ENCODE data around the gene MTCH2. TPM values are rescaled to one million over a fixed set of nuclear protein-coding genes. Genes with fewer than 3 reads are reported as not detected.
"Not testable (repeated sequence)": the region's sequence is repeated elsewhere in the genome, so short reads cannot be mapped to it uniquely, and the experiment has no call there.

MTCH2 gene
- total and polyA plus RNA-seq, 7 donors = 33.2 to 119 (median 44.6) TPM

DNA sequence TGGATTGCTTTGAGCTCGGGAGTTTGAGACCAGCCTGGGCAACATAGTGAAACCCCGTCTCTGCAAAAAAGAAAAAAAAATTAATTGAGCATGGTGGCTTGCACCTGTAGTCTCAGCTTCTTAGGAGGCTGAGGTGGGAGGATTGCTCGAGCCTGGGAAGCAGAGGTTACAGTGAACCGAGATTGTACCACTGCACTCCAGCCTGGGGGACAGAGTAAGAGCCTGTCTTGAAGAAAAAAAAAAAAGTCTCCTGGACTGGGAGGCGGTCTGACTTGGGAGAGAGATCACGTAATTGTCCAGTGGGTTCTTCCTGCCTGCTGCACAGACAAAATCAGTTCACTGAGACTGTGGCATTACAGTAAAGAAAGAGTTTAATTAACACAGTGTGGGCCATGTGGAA is 3.1 kb upstream of the MTCH2 start:
- Histone ChIP-seq H3K36me3 (no peaks in the 10 kb centered on the region), H3K9me3 (no peaks in the 10 kb centered on the region), H3K4me3 (no peak overlapping the region), H3K27me3 (no peaks in the 10 kb centered on the region), H3K27ac (no peak overlapping the region), H3K4me1 (peaks cover 0 to 18% (median 13%) of the 10 kb centered on the region in 4 donors)
- no peak for DNase-seq
- WGBS, 2 donors = 86 to 89% methylated on average over 6 of the region's 6 CpGs
- TF ChIP-seq POLR2A (IDR thresholded peaks at IDR 0.05) = no peak
- intact Hi-C loops (cut with DNase I) = no loop called here

DNA sequence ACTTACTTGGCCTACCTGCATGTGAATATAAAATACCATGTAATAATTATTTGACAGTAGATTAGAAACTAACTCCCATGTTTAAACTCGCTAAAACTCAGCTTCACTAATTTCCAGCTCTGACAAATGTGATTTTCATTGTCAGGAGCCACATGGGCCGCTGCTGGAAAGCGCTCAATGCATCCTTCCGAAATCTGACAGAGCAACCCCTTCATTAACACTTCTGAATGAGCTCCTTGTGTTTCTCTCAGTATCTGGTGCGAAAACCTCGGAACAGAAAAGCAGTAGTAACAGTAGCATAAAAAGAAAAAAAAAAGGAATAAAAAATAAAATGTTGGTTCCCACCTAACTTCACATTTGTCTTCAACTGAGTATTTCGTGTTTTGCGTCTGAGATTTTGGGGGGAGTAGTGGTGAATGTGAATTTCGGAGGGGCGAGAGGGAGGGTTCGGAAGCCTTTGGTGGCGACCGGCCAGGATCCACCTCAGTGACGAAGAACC is 710 bp downstream of the MTCH2 start:
- H3K36me3 ChIP-seq = peaks cover 0 to 28% (median 10%) of the 10 kb centered on the region in 4 donors
- H3K9me3 ChIP-seq = no peaks in the 10 kb centered on the region
- TF ChIP-seq, protein P1, sequence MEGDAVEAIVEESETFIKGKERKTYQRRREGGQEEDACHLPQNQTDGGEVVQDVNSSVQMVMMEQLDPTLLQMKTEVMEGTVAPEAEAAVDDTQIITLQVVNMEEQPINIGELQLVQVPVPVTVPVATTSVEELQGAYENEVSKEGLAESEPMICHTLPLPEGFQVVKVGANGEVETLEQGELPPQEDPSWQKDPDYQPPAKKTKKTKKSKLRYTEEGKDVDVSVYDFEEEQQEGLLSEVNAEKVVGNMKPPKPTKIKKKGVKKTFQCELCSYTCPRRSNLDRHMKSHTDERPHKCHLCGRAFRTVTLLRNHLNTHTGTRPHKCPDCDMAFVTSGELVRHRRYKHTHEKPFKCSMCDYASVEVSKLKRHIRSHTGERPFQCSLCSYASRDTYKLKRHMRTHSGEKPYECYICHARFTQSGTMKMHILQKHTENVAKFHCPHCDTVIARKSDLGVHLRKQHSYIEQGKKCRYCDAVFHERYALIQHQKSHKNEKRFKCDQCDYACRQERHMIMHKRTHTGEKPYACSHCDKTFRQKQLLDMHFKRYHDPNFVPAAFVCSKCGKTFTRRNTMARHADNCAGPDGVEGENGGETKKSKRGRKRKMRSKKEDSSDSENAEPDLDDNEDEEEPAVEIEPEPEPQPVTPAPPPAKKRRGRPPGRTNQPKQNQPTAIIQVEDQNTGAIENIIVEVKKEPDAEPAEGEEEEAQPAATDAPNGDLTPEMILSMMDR (IDR thresholded peaks at IDR 0.05) = no peak
- no peak for TF ChIP-seq EP300 (IDR thresholded peaks at IDR 0.05)
- no peak for TF ChIP-seq POLR2A (IDR thresholded peaks at IDR 0.05)
- TF ChIP-seq POLR2AphosphoS5 (IDR thresholded peaks at IDR 0.05) = no peak
- H3K27ac ChIP-seq = peak overlapping the region; percentile 88 to 99 (median 93)
- intact Hi-C loops (cut with DNase I) = loop anchor here (1.0 to 5.0 kb wide), 3 partner anchors 73 to 206 kb away; partner anchors contain the start of genes AGBL2, FNBP4 and NUP160
- peak overlapping the region; percentile 58 to 93 (median 66) for H3K4me3 ChIP-seq
- H3K27me3 ChIP-seq = no peaks in the 10 kb centered on the region
- H3K4me1 ChIP-seq = peaks cover 0 to 18% (median 13%) of the 10 kb centered on the region in 4 donors
- DNase-seq = no peak
- WGBS, 2 donors = 2 to 8% methylated on average over 14 of the region's 14 CpGs

DNA sequence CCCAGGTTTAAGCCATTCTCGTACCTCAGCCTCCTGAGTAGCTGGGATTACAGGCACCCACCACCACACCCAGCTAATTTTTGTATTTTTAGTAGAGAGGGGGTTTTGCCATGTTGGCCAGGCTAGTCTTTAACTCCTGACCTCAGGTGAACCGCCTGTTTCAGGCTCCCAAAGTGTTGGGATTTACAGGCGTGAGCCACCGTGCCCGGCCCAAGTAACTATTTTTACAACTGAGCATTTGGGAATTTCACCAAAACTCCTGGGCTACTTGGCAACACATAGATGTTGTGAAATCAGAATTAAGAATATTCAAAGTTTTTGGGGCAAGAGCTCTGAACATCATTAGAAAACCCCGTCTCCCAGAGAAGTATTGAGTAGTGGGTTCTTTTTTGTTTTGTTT is 1.9 kb downstream of the MTCH2 start:
- intact Hi-C loops (cut with DNase I) = loop anchor here (5.0 kb wide), 1 partner anchor 207 kb away; the partner anchor contains the start of gene NUP160
- H3K27me3 ChIP-seq, H3K9me3 ChIP-seq, H3K27ac ChIP-seq, DNase-seq, H3K4me3 ChIP-seq: not testable (repeated sequence)
- Histone ChIP-seq H3K36me3 (peaks cover 0 to 37% (median 10%) of the 10 kb centered on the region in 4 donors), H3K4me1 (peaks cover 0 to 18% (median 13%) of the 10 kb centered on the region in 4 donors)
- WGBS, 2 donors = 91 to 95% methylated on average over 6 of the region's 6 CpGs

DNA sequence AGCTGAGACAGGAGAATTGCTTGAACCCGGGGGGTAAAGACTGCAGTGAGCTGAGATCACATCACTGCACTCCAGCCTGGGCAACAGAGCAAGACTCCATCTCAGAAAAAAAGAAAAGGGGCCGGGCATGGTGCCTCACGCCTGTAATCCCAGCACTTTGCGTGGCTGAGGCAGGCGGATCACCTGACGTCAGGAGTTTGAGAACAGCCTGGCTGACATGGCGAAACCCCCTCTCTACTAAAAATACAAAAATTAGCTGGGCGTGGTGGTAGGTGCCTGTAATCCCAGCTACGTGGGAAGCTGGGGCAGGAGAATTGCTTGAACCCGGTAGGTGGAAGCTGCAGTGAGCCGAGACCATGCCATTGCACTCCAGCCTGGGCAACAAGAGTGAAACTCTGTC is 6.0 kb downstream of the MTCH2 start:
- H3K9me3 ChIP-seq; H3K27ac ChIP-seq; H3K4me1 ChIP-seq; H3K27me3 ChIP-seq; DNase-seq; H3K4me3 ChIP-seq; intact Hi-C loops (cut with DNase I): not testable (repeated sequence)
- H3K36me3 ChIP-seq = peaks cover 12 to 79% (median 27%) of the 10 kb centered on the region in 4 donors
- WGBS, 2 donors = 88 to 98% methylated on average over 11 of the region's 11 CpGs

DNA sequence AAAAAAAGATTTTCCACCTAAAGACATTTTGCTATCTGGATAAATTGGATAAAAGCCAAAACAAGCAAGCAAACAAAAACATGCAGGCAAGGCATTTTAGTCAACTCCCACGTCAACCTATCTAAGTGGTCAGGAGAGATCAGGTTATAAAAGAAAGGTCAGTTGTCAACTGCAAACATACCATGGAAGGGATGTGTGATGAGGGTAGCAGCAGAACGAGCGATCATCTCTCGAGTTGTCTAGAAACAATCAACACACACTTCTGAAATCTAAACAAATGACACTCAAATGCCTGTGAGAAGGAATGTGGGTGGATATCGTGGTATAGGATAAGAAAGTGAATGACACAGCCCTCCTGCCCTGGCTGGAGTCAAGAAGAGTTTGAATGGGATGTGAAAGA is 10.9 kb downstream of the MTCH2 start:
- no peak overlapping the region for H3K27ac ChIP-seq
- 77 to 78% methylated on average over 5 of the region's 5 CpGs for WGBS, 2 donors
- no peaks in the 10 kb centered on the region for H3K27me3 ChIP-seq
- no peaks in the 10 kb centered on the region for H3K4me1 ChIP-seq
- peaks cover 23 to 98% (median 51%) of the 10 kb centered on the region in 4 donors for H3K36me3 ChIP-seq
- intact Hi-C loops (cut with DNase I) = no loop called here
- TF ChIP-seq EP300 (IDR thresholded peaks at IDR 0.05) (no peak), POLR2AphosphoS5 (IDR thresholded peaks at IDR 0.05) (no peak), POLR2A (IDR thresholded peaks at IDR 0.05) (no peak)
- TF ChIP-seq, protein P1 (IDR thresholded peaks at IDR 0.05) = no peak
- DNase-seq = no peak
- no peaks in the 10 kb centered on the region for H3K9me3 ChIP-seq
- H3K4me3 ChIP-seq = no peak overlapping the region

DNA sequence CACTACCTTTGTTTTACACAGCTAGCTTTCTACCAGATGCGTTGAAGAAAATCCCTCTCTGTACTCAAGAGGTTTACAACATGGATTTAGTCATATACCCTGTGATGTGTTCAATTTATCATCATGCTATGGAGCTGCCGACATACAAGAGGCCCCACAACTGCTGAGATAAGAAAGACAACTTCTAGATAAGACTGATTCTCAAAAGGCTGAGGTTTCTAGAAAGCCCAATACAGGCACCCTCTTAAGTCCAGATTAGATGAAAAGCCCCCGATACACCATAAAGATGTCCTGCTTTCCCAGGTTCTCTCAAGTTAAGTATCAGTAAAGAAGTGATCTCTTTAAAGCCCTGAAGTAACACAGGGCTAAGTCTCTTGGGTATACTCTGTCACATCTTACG is 14.3 kb downstream of the MTCH2 start:
- intact Hi-C loops (cut with DNase I) = no loop called here
- TF ChIP-seq, protein P1 (IDR thresholded peaks at IDR 0.05) = no peak
- TF ChIP-seq POLR2A (IDR thresholded peaks at IDR 0.05) (no peak), POLR2AphosphoS5 (IDR thresholded peaks at IDR 0.05) (no peak), EP300 (IDR thresholded peaks at IDR 0.05) (no peak)
- H3K4me3 ChIP-seq = no peak overlapping the region
- H3K27me3 ChIP-seq = no peaks in the 10 kb centered on the region
- 92 to 95% methylated on average over 4 of the region's 4 CpGs for WGBS, 2 donors
- H3K27ac ChIP-seq = no peak overlapping the region
- peaks cover 15 to 100% (median 54%) of the 10 kb centered on the region in 4 donors for H3K36me3 ChIP-seq
- no peaks in the 10 kb centered on the region for H3K4me1 ChIP-seq
- H3K9me3 ChIP-seq = no peaks in the 10 kb centered on the region
- DNase-seq = no peak
